GM23338 (cell line): ENCODE results near the gene PLEKHG4B. TPM values are rescaled to one million over a fixed set of nuclear protein-coding genes. Genes with fewer than 3 reads are reported as not detected.

Source experiments
- ATAC-seq: fragments of 200-7000 bp; cut with Tn5 transposase; 3 replicates; pipeline ENCODE4 v1.9.1; 2020
- DNase-seq: peaks from one replicate; pipeline ENCODE4 v3.0.0-alpha.2; 2015; ENCODE audit warnings: low spot score
- H2AFZ ChIP-seq: fragments of 200-600 bp; sonication (generic); 2 replicates; pipeline ENCODE4 v1.8.0; 2016; ENCODE audit warnings: antibody characterized with exemption, mild to moderate bottlenecking, moderate library complexity
- H3F3A ChIP-seq: fragments of 200-600 bp; sonication (generic); replicated peaks from 2 replicates; pipeline ENCODE4 v1.8.0; 2017; ENCODE audit warnings: antibody characterized with exemption, mixed run types, low read depth
- H3K27ac ChIP-seq: fragments of 200-600 bp; sonication (generic); 2 replicates; pipeline ENCODE4 v1.6.1; 2016; ENCODE audit warnings: low read depth
- H3K27me3 ChIP-seq: fragments of 200-600 bp; sonication (generic); 2 replicates; pipeline ENCODE4 v1.8.0; 2016; ENCODE audit warnings: mild to moderate bottlenecking, mixed run types, moderate library complexity; ENCODE audit not compliant: insufficient read depth
- H3K36me3 ChIP-seq: fragments of 200-600 bp; sonication (generic); 2 replicates; pipeline ENCODE4 v1.8.0; 2016; ENCODE audit warnings: mild to moderate bottlenecking; ENCODE audit not compliant: insufficient read depth
- H3K4me1 ChIP-seq: fragments of 200-600 bp; sonication (generic); 2 replicates; pipeline ENCODE4 v1.8.0; 2016; ENCODE audit warnings: mild to moderate bottlenecking, moderate library complexity; ENCODE audit not compliant: insufficient read depth
- H3K4me2 ChIP-seq: fragments of 200-600 bp; sonication (generic); 2 replicates; pipeline ENCODE4 v1.7.1; 2017; ENCODE audit warnings: mixed run types
- H3K4me3 ChIP-seq: fragments of 200-600 bp; sonication (generic); 2 replicates; pipeline ENCODE4 v1.6.1; 2016; ENCODE audit warnings: mixed run types
- H3K79me2 ChIP-seq: fragments of 200-600 bp; sonication (generic); replicated peaks from 2 replicates; pipeline ENCODE4 v1.8.0; 2017; ENCODE audit warnings: mild to moderate bottlenecking; ENCODE audit not compliant: insufficient read depth
- H3K9me2 ChIP-seq: fragments of 200-600 bp; sonication (generic); 2 replicates; pipeline ENCODE4 v1.8.0; 2017; ENCODE audit not compliant: insufficient read depth
- H4K20me1 ChIP-seq: fragments of 200-600 bp; sonication (generic); replicated peaks from 2 replicates; pipeline ENCODE4 v1.8.0; 2017; ENCODE audit warnings: mild to moderate bottlenecking; ENCODE audit not compliant: insufficient read depth
- H3K27ac Mint-ChIP-seq: 2 replicates; pipeline ENCODE4 v1.8.0; 2020; ENCODE audit warnings: inconsistent platforms, mild to moderate bottlenecking, moderate library complexity, mixed read lengths
- H3K27me3 Mint-ChIP-seq: 3 replicates; pipeline ENCODE4 v1.8.0; 2022; ENCODE audit warnings: low read depth, mild to moderate bottlenecking, moderate library complexity, mixed read lengths, inconsistent platforms; ENCODE audit not compliant: insufficient read depth, poor library complexity
- H3K36me3 Mint-ChIP-seq: 3 replicates; pipeline ENCODE4 v1.8.0; 2021; ENCODE audit warnings: low read depth, mild to moderate bottlenecking, inconsistent platforms, moderate library complexity, mixed read lengths
- H3K4me1 Mint-ChIP-seq: 3 replicates; pipeline ENCODE4 v1.8.0; 2020; ENCODE audit warnings: mild to moderate bottlenecking, inconsistent platforms, mixed read lengths
- H3K4me3 Mint-ChIP-seq: 3 replicates; pipeline ENCODE4 v1.8.0; 2021; ENCODE audit warnings: moderate library complexity, mild to moderate bottlenecking, inconsistent platforms, mixed read lengths
- H3K9me3 Mint-ChIP-seq: 3 replicates; pipeline ENCODE4 v1.8.0; 2020; ENCODE audit warnings: moderate library complexity, mild to moderate bottlenecking, inconsistent platforms, mixed read lengths
- CREB1 ChIP-seq: fragments of 250-450 bp; sonication (Bioruptor Pico); IDR thresholded peaks from 2 replicates; pipeline ENCODE4 v1.5.0; 2020; ENCODE audit warnings: low read depth, mild to moderate bottlenecking, moderate library complexity
- EZH2 ChIP-seq: fragments of 200-600 bp; sonication (generic); IDR thresholded peaks from one replicate; pipeline ENCODE4 v1.8.0; 2017; ENCODE audit warnings: antibody characterized with exemption, mild to moderate bottlenecking, low read depth; ENCODE audit not compliant: unreplicated experiment
- EZH2phosphoT487 ChIP-seq: fragments of 200-600 bp; sonication (generic); IDR thresholded peaks from one replicate; pipeline ENCODE4 v1.8.1; 2018; ENCODE audit warnings: antibody characterized with exemption; ENCODE audit not compliant: unreplicated experiment
- JUNB ChIP-seq: IDR thresholded peaks from one replicate; pipeline ENCODE4 v1.6.1; 2016; ENCODE audit warnings: antibody characterized with exemption; ENCODE audit not compliant: unreplicated experiment
- NANOG ChIP-seq: IDR thresholded peaks from 2 replicates; pipeline ENCODE4 v1.6.1; 2016; ENCODE audit warnings: antibody characterized with exemption, borderline replicate concordance
- POLR2AphosphoS5 ChIP-seq: IDR thresholded peaks from 2 replicates; pipeline ENCODE4 v1.6.1; 2016; ENCODE audit warnings: antibody characterized with exemption, low read depth
- STAT1 ChIP-seq: IDR thresholded peaks from one replicate; pipeline ENCODE4 v1.6.1; 2016; ENCODE audit warnings: antibody characterized with exemption; ENCODE audit not compliant: unreplicated experiment
- ZNF331 ChIP-seq: fragments of 250-450 bp; sonication (Bioruptor Pico); IDR thresholded peaks from 2 replicates; pipeline ENCODE4 v1.5.0; 2020; ENCODE audit warnings: low read depth, mild to moderate bottlenecking, moderate library complexity
- ZNF462 ChIP-seq: fragments of 250-450 bp; sonication (Bioruptor Pico); IDR thresholded peaks from 2 replicates; pipeline ENCODE4 v1.5.0; 2020; ENCODE audit warnings: mild to moderate bottlenecking, moderate library complexity
- polyA plus RNA-seq: library from polyadenylated mRNA; unstranded; fragments of >200 nt; fragmentation: Nextera tagmentation; extraction: Ambion mirVana; gene quantifications from 2 replicates; pipeline ENCODE4 v1.2.1, GENCODE V29; 2016
- total RNA-seq: library from RNA; depleted of rRNA; stranded (reverse); fragments of >200 nt; shearing (Covaris generic); gene quantifications from 2 replicates; pipeline ENCODE4 v1.2.3, GENCODE V29; 2014
- TF ChIP-seq, protein P1 (sequence below): IDR thresholded peaks from 2 replicates; pipeline ENCODE4 v1.6.1; 2016; ENCODE audit warnings: antibody characterized with exemption
- TF ChIP-seq, protein P2 (sequence below), 2 experiments: fragments of 200-600 bp in 1 of 2; sonication (generic) in 1 of 2; conservative IDR thresholded peaks; 2 replicates each; pipeline versions ENCODE4 v1.5.1 to v1.6.1; 2016 to 2017; ENCODE audit warnings: antibody characterized with exemption in 2 of 2, low read depth in 2 of 2, mild to moderate bottlenecking in 2 of 2, moderate library complexity in 1 of 2

Gene PLEKHG4B
- total and polyA plus RNA-seq, 2 experiments from 2014 or later: 33.5 to 54.8 TPM

DNA sequence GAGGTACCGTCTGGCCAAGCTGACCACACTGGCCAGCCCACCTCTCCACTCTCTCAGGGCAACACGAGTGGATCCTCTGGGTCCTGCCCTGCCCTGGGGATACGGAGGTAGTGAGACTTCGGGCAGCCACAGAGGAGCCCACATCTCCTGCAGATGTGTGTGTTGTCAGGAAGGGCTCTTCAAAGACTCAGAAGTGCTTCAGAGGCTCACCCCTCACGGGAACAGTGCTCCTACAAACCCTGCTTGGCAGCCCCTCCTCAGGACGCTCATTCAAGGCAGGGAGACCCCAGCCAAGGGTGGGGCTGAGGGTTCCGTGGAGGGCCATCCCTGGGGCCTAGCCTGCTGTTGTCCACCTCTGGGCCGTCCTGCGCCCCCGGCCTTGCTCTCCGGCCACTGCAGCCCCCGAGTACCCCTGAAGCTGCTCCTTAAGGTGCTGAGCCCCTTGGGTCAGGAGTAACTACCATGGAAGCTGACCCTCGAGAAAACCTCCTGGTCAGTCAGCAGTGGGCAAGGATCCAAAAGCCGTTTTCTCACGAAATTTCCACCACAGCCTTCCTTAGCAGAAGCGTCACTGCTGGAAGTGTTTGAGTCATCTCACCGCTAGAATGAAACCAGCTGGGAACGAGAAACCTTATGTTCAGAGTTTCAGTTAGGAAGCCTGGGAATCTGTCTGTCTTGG is 76.2 kb downstream of the PLEKHG4B start (continued):
- TF ChIP-seq, protein P1, sequence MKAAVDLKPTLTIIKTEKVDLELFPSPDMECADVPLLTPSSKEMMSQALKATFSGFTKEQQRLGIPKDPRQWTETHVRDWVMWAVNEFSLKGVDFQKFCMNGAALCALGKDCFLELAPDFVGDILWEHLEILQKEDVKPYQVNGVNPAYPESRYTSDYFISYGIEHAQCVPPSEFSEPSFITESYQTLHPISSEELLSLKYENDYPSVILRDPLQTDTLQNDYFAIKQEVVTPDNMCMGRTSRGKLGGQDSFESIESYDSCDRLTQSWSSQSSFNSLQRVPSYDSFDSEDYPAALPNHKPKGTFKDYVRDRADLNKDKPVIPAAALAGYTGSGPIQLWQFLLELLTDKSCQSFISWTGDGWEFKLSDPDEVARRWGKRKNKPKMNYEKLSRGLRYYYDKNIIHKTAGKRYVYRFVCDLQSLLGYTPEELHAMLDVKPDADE: no peak

GRCh38 chr5:169071-169727 is 77.2 kb downstream of the PLEKHG4B start:
- ATAC-seq: no peak
- no peak overlapping the region for H3K27ac ChIP-seq
- no peak overlapping the region for H3K27ac Mint-ChIP-seq

More at GRCh38 chr5:169071-169727, 77.2 kb downstream of the PLEKHG4B start:
- Mint-ChIP-seq H3K4me3 (no peak overlapping the region), H3K27me3 (peaks cover 14% of the 10 kb centered on the region), H3K4me1 (peaks cover 5% of the 10 kb centered on the region; the same call in 1 of the 3 replicates), H3K36me3 (peaks cover 38% of the 10 kb centered on the region), H3K9me3 (peaks cover 12% of the 10 kb centered on the region)
- DNase-seq: no peak
- H3F3A ChIP-seq: no peaks in the 10 kb centered on the region
- no peak overlapping the region for H3K4me3 ChIP-seq
- H2AFZ ChIP-seq: no peak overlapping the region
- no peaks in the 10 kb centered on the region for H3K36me3 ChIP-seq
- no peaks in the 10 kb centered on the region for H3K9me2 ChIP-seq
- no peaks in the 10 kb centered on the region for H3K79me2 ChIP-seq
- no peaks in the 10 kb centered on the region for H3K27me3 ChIP-seq
- TF ChIP-seq ZNF331 (CRISPR knock-in tag) (no peak), ZNF462 (CRISPR knock-in tag) (no peak), POLR2AphosphoS5 (no peak), CREB1 (CRISPR knock-in tag) (no peak), EZH2 (no peak), STAT1 (no peak), NANOG (no peak), JUNB (no peak), EZH2phosphoT487 (no peak)
- TF ChIP-seq, protein P1: no peak
- TF ChIP-seq, protein P2, sequence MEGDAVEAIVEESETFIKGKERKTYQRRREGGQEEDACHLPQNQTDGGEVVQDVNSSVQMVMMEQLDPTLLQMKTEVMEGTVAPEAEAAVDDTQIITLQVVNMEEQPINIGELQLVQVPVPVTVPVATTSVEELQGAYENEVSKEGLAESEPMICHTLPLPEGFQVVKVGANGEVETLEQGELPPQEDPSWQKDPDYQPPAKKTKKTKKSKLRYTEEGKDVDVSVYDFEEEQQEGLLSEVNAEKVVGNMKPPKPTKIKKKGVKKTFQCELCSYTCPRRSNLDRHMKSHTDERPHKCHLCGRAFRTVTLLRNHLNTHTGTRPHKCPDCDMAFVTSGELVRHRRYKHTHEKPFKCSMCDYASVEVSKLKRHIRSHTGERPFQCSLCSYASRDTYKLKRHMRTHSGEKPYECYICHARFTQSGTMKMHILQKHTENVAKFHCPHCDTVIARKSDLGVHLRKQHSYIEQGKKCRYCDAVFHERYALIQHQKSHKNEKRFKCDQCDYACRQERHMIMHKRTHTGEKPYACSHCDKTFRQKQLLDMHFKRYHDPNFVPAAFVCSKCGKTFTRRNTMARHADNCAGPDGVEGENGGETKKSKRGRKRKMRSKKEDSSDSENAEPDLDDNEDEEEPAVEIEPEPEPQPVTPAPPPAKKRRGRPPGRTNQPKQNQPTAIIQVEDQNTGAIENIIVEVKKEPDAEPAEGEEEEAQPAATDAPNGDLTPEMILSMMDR (conservative IDR thresholded peaks at IDR 0.05; ENCODE audit: low read depth in 2 of 2): no peak
- H4K20me1 ChIP-seq: no peaks in the 10 kb centered on the region; the same call in 1 of the 2 replicates
- H3K4me2 ChIP-seq: no peak overlapping the region
- no peaks in the 10 kb centered on the region for H3K4me1 ChIP-seq
